ENCODE measurements around the gene MTHFD1.

- TF ChIP-seq, protein P1, sequence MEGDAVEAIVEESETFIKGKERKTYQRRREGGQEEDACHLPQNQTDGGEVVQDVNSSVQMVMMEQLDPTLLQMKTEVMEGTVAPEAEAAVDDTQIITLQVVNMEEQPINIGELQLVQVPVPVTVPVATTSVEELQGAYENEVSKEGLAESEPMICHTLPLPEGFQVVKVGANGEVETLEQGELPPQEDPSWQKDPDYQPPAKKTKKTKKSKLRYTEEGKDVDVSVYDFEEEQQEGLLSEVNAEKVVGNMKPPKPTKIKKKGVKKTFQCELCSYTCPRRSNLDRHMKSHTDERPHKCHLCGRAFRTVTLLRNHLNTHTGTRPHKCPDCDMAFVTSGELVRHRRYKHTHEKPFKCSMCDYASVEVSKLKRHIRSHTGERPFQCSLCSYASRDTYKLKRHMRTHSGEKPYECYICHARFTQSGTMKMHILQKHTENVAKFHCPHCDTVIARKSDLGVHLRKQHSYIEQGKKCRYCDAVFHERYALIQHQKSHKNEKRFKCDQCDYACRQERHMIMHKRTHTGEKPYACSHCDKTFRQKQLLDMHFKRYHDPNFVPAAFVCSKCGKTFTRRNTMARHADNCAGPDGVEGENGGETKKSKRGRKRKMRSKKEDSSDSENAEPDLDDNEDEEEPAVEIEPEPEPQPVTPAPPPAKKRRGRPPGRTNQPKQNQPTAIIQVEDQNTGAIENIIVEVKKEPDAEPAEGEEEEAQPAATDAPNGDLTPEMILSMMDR (IDR thresholded peaks at IDR 0.05), result no peak
- TF ChIP-seq POLR2A (IDR thresholded peaks at IDR 0.05), result no peak
- no peak for TF ChIP-seq POLR2AphosphoS5 (IDR thresholded peaks at IDR 0.05)
- TF ChIP-seq EP300 (IDR thresholded peaks at IDR 0.05), result no peak
Observed at GRCh38 chr14:64410084-64410774, 22.1 kb downstream of the MTHFD1 start.

All from sigmoid colon (tissue), 4 donors.